Ishikawa (cell line): ENCODE measurements around the gene HBE1.

Experiments
- CEBPB ChIP-seq: IDR thresholded peaks from 2 replicates; pipeline ENCODE4 v1.6.1; 2012
- CREB1 ChIP-seq: IDR thresholded peaks from 2 replicates; pipeline ENCODE4 v1.6.1; 2012; ENCODE audit warnings: low read depth
- EGR1 ChIP-seq: IDR thresholded peaks from 2 replicates; pipeline ENCODE4 v1.6.1; 2012
- EP300 ChIP-seq: IDR thresholded peaks from 2 replicates; pipeline ENCODE4 v1.6.1; 2012; ENCODE audit warnings: borderline replicate concordance
- FOXM1 ChIP-seq: IDR thresholded peaks from 2 replicates; pipeline ENCODE4 v1.6.1; 2012; ENCODE audit warnings: low read depth, borderline replicate concordance
- MAX ChIP-seq: IDR thresholded peaks from 2 replicates; pipeline ENCODE4 v1.6.1; 2012
- NFIC ChIP-seq: IDR thresholded peaks from 2 replicates; pipeline ENCODE4 v1.6.1; 2012
- RAD21 ChIP-seq: IDR thresholded peaks from 2 replicates; pipeline ENCODE4 v1.6.1; 2012; ENCODE audit warnings: low read depth
- REST ChIP-seq: IDR thresholded peaks from 2 replicates; pipeline ENCODE4 v1.6.1; 2012; ENCODE audit warnings: low read depth, mild to moderate bottlenecking
- TAF1 ChIP-seq: IDR thresholded peaks from 2 replicates; pipeline ENCODE4 v1.6.1; 2012; ENCODE audit warnings: low read depth, mild to moderate bottlenecking
- TCF12 ChIP-seq: IDR thresholded peaks from 2 replicates; pipeline ENCODE4 v1.6.1; 2012; ENCODE audit warnings: low read depth
- TEAD4 ChIP-seq: IDR thresholded peaks from 2 replicates; pipeline ENCODE4 v1.6.1; 2012
- USF1 ChIP-seq: IDR thresholded peaks from 2 replicates; pipeline ENCODE4 v1.6.1; 2012
- YY1 ChIP-seq: IDR thresholded peaks from 2 replicates; pipeline ENCODE4 v1.6.1; 2012; ENCODE audit warnings: low read depth
- ZBTB7A ChIP-seq: IDR thresholded peaks from 2 replicates; pipeline ENCODE4 v1.6.1; 2012; ENCODE audit warnings: low read depth

HBE1 gene

GRCh38 chr11:5227681-5228080, 42.1 kb downstream of the HBE1 start:
- TF ChIP-seq CREB1 (no peak), ZBTB7A (no peak)

- no peak for TF ChIP-seq NFIC
- TF ChIP-seq EGR1 = no peak
- TF ChIP-seq TAF1 = no peak
- TF ChIP-seq CEBPB = no peak
- TF ChIP-seq YY1 = no peak
- TF ChIP-seq CREB1 = no peak
- no peak for TF ChIP-seq FOXM1
- no peak for TF ChIP-seq REST
- TF ChIP-seq TCF12 = no peak
- TF ChIP-seq MAX = no peak
- no peak for TF ChIP-seq ZBTB7A
- TF ChIP-seq RAD21 = no peak
- no peak for TF ChIP-seq USF1
- no peak for TF ChIP-seq EP300
- TF ChIP-seq TEAD4 = no peak
Observed at GRCh38 chr11:5226732-5227310, 42.9 kb downstream of the HBE1 start, which contains the start of gene HBB. Gene HBB, minus strand, starts transcription at chr11:5227071. Its CDS starts 50 bp downstream, at chr11:5227021.

- no peak for TF ChIP-seq ZBTB7A
- no peak for TF ChIP-seq USF1
- no peak for TF ChIP-seq REST
- TF ChIP-seq TEAD4 = no peak
- TF ChIP-seq EP300 = no peak
- no peak for TF ChIP-seq RAD21
- TF ChIP-seq NFIC = no peak
- no peak for TF ChIP-seq CREB1
- no peak for TF ChIP-seq FOXM1
- TF ChIP-seq TAF1 = no peak
- TF ChIP-seq YY1 = no peak
- no peak for TF ChIP-seq EGR1
Observed at GRCh38 chr11:5225480-5225871, 44.3 kb downstream of the HBE1 start.

- TF ChIP-seq USF1 (no peak), TAF1 (no peak)
Observed at GRCh38 chr11:5224538-5225479, 44.9 kb downstream of the HBE1 start.

- TF ChIP-seq YY1 (no peak), USF1 (no peak), CREB1 (no peak), EP300 (no peak), TCF12 (no peak), TEAD4 (no peak), FOXM1 (no peak), REST (no peak), MAX (no peak), EGR1 (no peak), TAF1 (no peak)
Observed at GRCh38 chr11:5223686-5224085, 46.1 kb downstream of the HBE1 start.
